Activated naive CD8-positive, alpha-beta T cell treated with anti-CD3 and anti-CD28 coated beads, Interleukin-2, amount 10 ng/mL, durations not matched to agents 7 days and 5 days (primary cell): Measurements from ENCODE around the gene LRRC4. TPM values are rescaled to one million over a fixed set of nuclear protein-coding genes. Genes with fewer than 3 reads are reported as not detected.

ENCODE experiments used
- ATAC-seq: fragments of 150-1000 bp; cut with Tn5 transposase; one replicate; pipeline ENCODE4 v1.10.0; 2021; ENCODE audit warnings: low read depth, moderate library complexity
- POLR2A ChIA-PET: fragments of 350-600 bp; sonication (Branson Sonifier 250); formaldehyde crosslinking; loops from one replicate; lab custom pipeline; 2021; ENCODE audit warnings: antibody characterized with exemption; lab: Charles Lee
- DNase-seq: peaks from one replicate; pipeline ENCODE4 v3.0.0; 2021
- H3K27ac Mint-ChIP-seq: one replicate; pipeline ENCODE4 v1.8.0; 2022; ENCODE audit warnings: mild to moderate bottlenecking, mixed read lengths
- H3K27me3 Mint-ChIP-seq: one replicate; pipeline ENCODE4 v1.8.0; 2022; ENCODE audit warnings: mild to moderate bottlenecking, moderate library complexity, mixed read lengths
- H3K36me3 Mint-ChIP-seq: one replicate; pipeline ENCODE4 v1.8.0; 2021; ENCODE audit warnings: mild to moderate bottlenecking, mixed read lengths
- H3K4me1 Mint-ChIP-seq: one replicate; pipeline ENCODE4 v1.8.0; 2021; ENCODE audit warnings: mixed read lengths
- H3K4me3 Mint-ChIP-seq: one replicate; pipeline ENCODE4 v1.8.0; 2022; ENCODE audit warnings: mild to moderate bottlenecking, moderate library complexity, mixed read lengths
- H3K9me3 Mint-ChIP-seq: one replicate; pipeline ENCODE4 v1.8.0; 2021; ENCODE audit warnings: mixed read lengths
- total RNA-seq, 2 experiments: library from RNA; stranded (reverse); gene quantifications; one replicate each; pipeline ENCODE4 v1.2.3, GENCODE V29; 2021

Gene LRRC4
- total RNA-seq, 2 experiments from 2014 or later, result 0.11 TPM; not detected in 1

GRCh38 chr7:128034825-128035224 is 3.6 kb upstream of the LRRC4 start:
- no peak for DNase-seq
- H3K9me3 Mint-ChIP-seq, result no peaks in the 10 kb centered on the region
- H3K4me1 Mint-ChIP-seq, result peaks cover 3% of the 10 kb centered on the region
- peaks cover 2% of the 10 kb centered on the region for H3K36me3 Mint-ChIP-seq
- ATAC-seq, result no peak
- H3K27me3 Mint-ChIP-seq, result peaks cover 15% of the 10 kb centered on the region
- H3K4me3 Mint-ChIP-seq, result no peak overlapping the region
- POLR2A ChIA-PET, result interaction anchor here (0.6 kb wide), 1 partner anchor 31 kb away, joined by 3 read pairs; no protein-coding TSS in a partner anchor
- H3K27ac Mint-ChIP-seq, result no peak overlapping the region

DNA sequence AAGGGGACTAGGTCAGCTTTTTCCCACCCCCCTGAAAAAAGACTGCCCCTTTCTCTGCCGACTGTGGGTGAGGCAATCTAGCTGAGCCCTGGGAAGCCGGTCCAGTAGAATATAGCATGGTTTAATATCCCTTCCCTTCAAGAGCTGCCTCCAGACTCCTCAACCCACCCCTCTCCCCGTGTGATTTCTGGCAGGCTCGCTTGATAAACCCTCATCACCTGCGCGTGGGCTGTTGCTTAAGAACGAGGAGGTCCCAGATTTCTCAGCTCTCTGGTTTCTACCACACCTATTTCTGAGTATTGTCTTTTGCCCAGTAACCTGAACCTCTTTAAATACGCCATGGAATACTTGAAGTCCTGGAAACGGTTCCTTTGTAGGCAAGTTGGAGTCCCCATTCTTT is 2.0 kb upstream of the LRRC4 start:
- no peaks in the 10 kb centered on the region for H3K9me3 Mint-ChIP-seq
- H3K36me3 Mint-ChIP-seq, result peaks cover 9% of the 10 kb centered on the region
- H3K27ac Mint-ChIP-seq, result no peak overlapping the region
- ATAC-seq (no peak), DNase-seq (no peak)
- peaks cover 15% of the 10 kb centered on the region for H3K27me3 Mint-ChIP-seq
- H3K4me1 Mint-ChIP-seq, result peaks cover 3% of the 10 kb centered on the region
- H3K4me3 Mint-ChIP-seq, result peak overlapping the region; percentile 35
- POLR2A ChIA-PET, result no interaction called here

DNA sequence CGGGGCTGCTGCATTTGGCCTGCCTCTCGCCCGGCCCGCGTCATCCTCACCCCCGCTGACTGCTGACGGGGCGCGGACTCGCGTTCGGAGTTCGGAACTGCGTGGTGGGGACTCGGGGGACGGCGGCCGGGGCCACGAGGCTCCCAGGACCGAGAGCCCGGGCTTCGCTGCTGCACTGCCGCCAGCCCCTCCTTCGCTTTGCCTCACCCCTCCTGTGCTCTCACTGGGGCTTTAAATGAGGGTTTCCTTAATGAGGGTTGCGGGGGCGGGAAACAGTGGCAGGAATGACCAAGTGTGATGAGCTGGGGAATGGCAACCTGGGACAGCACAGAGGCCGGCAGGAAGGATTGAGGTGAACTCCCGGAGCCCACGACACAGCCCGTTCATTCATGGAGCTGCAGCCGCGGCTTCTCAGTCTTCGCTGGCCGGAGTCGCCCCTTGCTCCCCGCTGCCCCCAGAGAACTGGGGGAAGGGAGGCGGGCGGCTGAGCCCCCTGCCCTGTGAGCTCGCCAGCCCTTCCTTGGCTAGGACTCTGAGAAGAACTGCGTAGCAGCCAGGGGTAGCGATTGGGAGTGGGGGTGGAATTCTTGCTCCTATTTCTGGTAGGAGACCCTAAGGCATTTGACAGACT is 1.5 kb upstream of the LRRC4 start:
- Mint-ChIP-seq H3K9me3 (no peaks in the 10 kb centered on the region), H3K4me3 (peak overlapping the region; percentile 40), H3K36me3 (peaks cover 9% of the 10 kb centered on the region), H3K4me1 (peaks cover 3% of the 10 kb centered on the region), H3K27ac (no peak overlapping the region), H3K27me3 (peaks cover 15% of the 10 kb centered on the region)
- POLR2A ChIA-PET, result no interaction called here
- DNase-seq (no peak), ATAC-seq (peak; percentile 10)

GRCh38 chr7:128031901-128032604 is 816 bp upstream of the LRRC4 start:
- Mint-ChIP-seq H3K27ac (no peak overlapping the region), H3K9me3 (no peaks in the 10 kb centered on the region), H3K4me1 (peaks cover 1% of the 10 kb centered on the region), H3K27me3 (peaks cover 15% of the 10 kb centered on the region), H3K36me3 (peaks cover 9% of the 10 kb centered on the region), H3K4me3 (peak overlapping the region; percentile 84)
- POLR2A ChIA-PET, result no interaction called here
- peak; percentile 65 for DNase-seq
- ATAC-seq, result peak; percentile 90

DNA sequence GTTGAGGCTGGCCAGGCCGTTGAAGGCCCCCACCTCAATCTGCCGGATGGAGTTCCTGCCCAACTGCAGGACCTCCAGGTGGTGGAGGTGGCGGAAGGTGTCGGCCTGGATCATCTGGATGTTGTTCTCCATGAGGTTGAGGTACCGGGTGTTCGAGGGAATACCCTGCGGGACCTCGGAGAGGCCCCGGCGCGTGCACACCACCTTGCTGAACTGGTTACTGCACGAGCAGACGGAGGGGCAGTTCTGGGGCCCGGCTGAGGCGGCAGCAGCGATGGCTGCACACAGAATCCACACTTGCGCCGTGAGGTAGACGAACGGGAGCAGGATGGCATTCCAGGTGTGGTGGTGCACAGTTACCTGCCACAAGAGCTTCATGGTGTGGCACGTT is 979 bp downstream of the LRRC4 start:
- H3K4me3 Mint-ChIP-seq, result peak overlapping the region; percentile 44
- POLR2A ChIA-PET, result no interaction called here
- ATAC-seq, result no peak
- H3K4me1 Mint-ChIP-seq, result peaks cover 1% of the 10 kb centered on the region
- no peaks in the 10 kb centered on the region for H3K9me3 Mint-ChIP-seq
- no peak for DNase-seq
- peaks cover 9% of the 10 kb centered on the region for H3K36me3 Mint-ChIP-seq
- peaks cover 15% of the 10 kb centered on the region for H3K27me3 Mint-ChIP-seq
- H3K27ac Mint-ChIP-seq, result no peak overlapping the region

- H3K27ac Mint-ChIP-seq, result no peak overlapping the region
- peaks cover 3% of the 10 kb centered on the region for H3K4me1 Mint-ChIP-seq
- H3K27me3 Mint-ChIP-seq, result peaks cover 15% of the 10 kb centered on the region
- no peak for DNase-seq
- no peak overlapping the region for H3K4me3 Mint-ChIP-seq
- no peak for ATAC-seq
- POLR2A ChIA-PET, result no interaction called here
- peaks cover 9% of the 10 kb centered on the region for H3K36me3 Mint-ChIP-seq
- H3K9me3 Mint-ChIP-seq, result no peaks in the 10 kb centered on the region
Observed at GRCh38 chr7:128029405-128029995, 1.7 kb downstream of the LRRC4 start.

- Mint-ChIP-seq H3K27me3 (peaks cover 7% of the 10 kb centered on the region), H3K4me1 (peaks cover 3% of the 10 kb centered on the region), H3K4me3 (no peak overlapping the region), H3K9me3 (no peaks in the 10 kb centered on the region), H3K27ac (no peak overlapping the region), H3K36me3 (peaks cover 7% of the 10 kb centered on the region)
- ATAC-seq, result no peak
- POLR2A ChIA-PET, result no interaction called here
- DNase-seq, result no peak
Observed at GRCh38 chr7:128027485-128027980, 3.7 kb downstream of the LRRC4 start.

DNA sequence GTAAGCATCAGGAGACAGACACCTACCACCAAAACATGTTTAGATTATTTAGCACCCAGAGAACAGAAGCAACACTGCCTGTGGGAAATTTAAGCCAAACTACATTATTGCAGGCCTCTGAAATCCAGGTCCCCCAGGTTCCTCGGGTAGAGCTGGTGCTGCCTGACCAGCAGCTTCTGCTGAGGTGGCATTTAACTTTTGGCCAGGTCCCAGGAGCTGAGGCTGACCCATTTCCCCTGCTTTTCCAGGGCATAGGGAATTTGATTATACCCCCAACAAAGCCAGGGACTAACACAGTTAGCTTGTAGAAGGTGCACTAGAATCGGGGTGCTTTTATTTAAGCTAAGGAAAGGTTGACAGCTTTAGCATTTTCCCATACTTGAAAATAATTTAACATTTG is 4.7 kb downstream of the LRRC4 start:
- Mint-ChIP-seq H3K4me3 (no peak overlapping the region), H3K36me3 (peaks cover 7% of the 10 kb centered on the region), H3K9me3 (no peaks in the 10 kb centered on the region), H3K4me1 (peaks cover 4% of the 10 kb centered on the region), H3K27ac (no peak overlapping the region), H3K27me3 (peaks cover 5% of the 10 kb centered on the region)
- ATAC-seq (no peak), DNase-seq (no peak)
- POLR2A ChIA-PET, result no interaction called here

DNA sequence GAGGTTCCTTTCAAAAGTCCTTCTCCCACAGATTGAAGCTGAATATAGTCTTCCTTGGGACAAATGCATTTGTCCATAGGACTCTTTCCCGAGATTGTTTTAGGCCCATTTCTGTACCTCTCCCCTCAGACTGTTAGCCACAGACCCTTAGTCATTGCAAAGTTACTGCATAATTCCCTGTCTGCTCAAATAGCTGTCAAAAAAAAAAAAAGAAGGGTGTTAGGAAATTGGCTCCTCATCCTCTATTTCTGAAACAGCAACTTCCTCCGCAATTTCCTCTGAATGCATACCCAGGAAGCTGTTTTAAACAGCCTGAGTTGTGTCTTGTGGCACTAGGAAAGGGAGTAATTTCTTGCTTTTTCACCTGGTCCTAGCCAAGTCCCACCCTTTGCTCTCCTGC is 5.4 kb downstream of the LRRC4 start:
- DNase-seq (no peak), ATAC-seq (no peak)
- Mint-ChIP-seq H3K9me3 (no peaks in the 10 kb centered on the region), H3K27ac (no peak overlapping the region), H3K27me3 (peaks cover 5% of the 10 kb centered on the region), H3K36me3 (peaks cover 9% of the 10 kb centered on the region), H3K4me1 (peaks cover 6% of the 10 kb centered on the region), H3K4me3 (no peak overlapping the region)
- POLR2A ChIA-PET, result no interaction called here

DNA sequence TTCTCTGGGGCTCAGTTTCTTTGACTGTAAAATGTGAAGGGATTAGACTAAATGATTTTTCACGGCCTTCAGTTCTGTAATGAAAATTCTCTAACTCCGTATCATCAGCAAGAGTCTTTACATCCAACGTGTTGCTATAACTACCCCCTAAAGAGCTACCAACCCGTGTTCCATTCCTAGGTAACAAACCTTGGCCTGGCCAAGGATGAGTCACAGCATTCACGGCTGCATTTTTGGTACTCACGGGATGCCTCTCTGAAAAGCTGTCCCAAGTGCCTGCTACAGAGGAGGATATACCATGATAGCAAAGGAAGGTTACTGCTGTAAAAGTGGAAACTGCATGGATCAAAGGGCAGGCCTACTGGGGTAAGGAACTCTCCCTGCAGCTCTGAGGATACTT is 5.9 kb downstream of the LRRC4 start:
- DNase-seq (no peak), ATAC-seq (no peak)
- Mint-ChIP-seq H3K9me3 (no peaks in the 10 kb centered on the region), H3K4me1 (peaks cover 6% of the 10 kb centered on the region), H3K4me3 (no peak overlapping the region), H3K27me3 (peaks cover under 1% of the 10 kb centered on the region), H3K36me3 (peaks cover 11% of the 10 kb centered on the region), H3K27ac (no peak overlapping the region)
- POLR2A ChIA-PET, result no interaction called here

DNA sequence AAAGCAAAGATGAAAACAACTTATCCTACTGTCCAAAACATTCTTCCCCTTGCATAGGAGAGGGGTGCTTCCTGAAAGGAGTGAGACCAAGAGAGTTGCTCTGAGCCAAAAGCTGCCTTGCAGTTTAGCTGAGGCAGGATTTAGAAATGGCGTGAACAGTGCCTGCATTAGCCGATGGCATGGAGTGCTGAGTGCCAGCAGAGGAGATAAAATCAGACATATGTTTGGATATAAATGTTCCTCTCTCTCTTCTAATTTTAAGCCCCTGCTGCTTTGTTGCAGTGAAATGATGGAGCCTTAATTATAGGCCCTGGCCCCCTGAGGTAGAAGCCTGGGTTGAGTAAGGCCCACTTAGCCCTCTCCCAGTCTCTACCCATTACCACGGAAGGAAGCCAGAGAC is 7.1 kb downstream of the LRRC4 start:
- DNase-seq (no peak), ATAC-seq (no peak)
- Mint-ChIP-seq H3K27ac (no peak overlapping the region), H3K4me3 (no peak overlapping the region), H3K4me1 (peaks cover 6% of the 10 kb centered on the region), H3K9me3 (no peaks in the 10 kb centered on the region), H3K27me3 (no peaks in the 10 kb centered on the region), H3K36me3 (peaks cover 7% of the 10 kb centered on the region)
- POLR2A ChIA-PET, result no interaction called here

DNA sequence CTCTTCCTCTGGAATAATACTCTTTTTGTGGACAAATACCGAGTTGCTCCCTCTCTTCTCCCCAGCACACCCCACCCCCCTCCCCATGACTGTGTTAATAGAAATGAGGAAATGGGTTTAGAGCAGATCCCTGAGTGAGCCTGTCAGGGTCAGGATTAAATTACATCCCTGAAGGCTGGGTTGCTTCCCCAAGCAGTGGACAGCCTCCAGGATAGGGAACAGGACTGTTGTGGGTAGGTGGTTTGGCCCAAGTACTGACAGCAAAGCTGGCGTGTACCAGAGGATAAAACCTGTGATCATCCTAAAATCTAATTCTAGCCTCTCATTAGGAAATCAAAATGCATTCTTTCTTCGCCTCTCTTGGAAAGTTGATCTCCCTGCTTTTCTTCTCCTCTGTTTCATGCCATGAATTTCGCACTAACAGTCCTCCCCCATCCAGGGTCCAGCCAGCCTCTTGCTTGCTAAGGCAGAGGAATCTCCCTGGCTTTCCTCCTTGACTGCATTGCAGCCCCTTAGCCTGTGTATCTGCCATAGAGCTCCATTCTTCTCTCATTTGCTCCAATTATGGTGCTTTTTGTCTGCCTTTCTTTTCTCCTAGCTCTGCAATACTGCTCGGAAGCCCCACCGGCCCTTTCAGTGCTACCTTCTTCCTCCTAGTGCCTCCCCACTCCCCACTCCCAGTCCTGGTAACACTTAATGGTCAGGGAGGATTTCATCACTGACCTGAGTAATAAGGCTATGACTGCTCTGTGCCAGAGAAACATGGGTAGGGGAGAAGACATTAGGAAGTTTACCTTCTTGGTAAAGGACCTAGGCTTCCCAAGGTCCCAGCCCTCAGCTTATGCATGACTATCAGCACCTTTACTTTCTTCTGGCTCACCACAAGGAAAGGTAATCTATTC is 8.4 kb downstream of the LRRC4 start:
- POLR2A ChIA-PET, result no interaction called here
- H3K9me3 Mint-ChIP-seq, result no peaks in the 10 kb centered on the region
- no peak for ATAC-seq
- no peaks in the 10 kb centered on the region for H3K27me3 Mint-ChIP-seq
- DNase-seq, result no peak
- H3K27ac Mint-ChIP-seq, result no peak overlapping the region
- peaks cover 4% of the 10 kb centered on the region for H3K36me3 Mint-ChIP-seq
- no peak overlapping the region for H3K4me3 Mint-ChIP-seq
- H3K4me1 Mint-ChIP-seq, result peaks cover 6% of the 10 kb centered on the region

DNA sequence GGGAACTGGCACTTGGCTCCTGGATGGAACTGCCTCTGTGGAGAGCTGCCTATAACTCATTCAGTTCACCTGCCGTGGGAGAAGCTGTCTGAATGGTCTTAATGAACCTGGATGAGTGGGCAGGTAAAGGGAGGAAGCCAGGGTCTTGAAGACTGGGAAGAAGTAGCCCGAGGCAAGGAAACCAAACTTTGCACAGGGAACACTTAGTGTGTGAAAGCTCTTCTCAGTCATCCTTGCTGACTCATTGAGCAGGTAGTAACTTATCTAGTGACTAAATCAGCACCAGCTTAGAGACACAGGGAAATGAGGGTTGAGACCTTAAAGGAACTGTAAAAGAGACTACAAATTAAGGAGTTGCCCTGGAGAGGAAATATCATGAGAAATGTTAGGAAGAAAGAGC is 9.9 kb downstream of the LRRC4 start:
- no peak for ATAC-seq
- DNase-seq, result no peak
- Mint-ChIP-seq H3K4me3 (no peak overlapping the region), H3K27ac (no peak overlapping the region), H3K4me1 (peaks cover 9% of the 10 kb centered on the region), H3K36me3 (peaks cover 4% of the 10 kb centered on the region), H3K9me3 (no peaks in the 10 kb centered on the region), H3K27me3 (no peaks in the 10 kb centered on the region)
- POLR2A ChIA-PET, result no interaction called here
